ENCODE results near the gene MPDU1.

The MPDU1 gene

DNA sequence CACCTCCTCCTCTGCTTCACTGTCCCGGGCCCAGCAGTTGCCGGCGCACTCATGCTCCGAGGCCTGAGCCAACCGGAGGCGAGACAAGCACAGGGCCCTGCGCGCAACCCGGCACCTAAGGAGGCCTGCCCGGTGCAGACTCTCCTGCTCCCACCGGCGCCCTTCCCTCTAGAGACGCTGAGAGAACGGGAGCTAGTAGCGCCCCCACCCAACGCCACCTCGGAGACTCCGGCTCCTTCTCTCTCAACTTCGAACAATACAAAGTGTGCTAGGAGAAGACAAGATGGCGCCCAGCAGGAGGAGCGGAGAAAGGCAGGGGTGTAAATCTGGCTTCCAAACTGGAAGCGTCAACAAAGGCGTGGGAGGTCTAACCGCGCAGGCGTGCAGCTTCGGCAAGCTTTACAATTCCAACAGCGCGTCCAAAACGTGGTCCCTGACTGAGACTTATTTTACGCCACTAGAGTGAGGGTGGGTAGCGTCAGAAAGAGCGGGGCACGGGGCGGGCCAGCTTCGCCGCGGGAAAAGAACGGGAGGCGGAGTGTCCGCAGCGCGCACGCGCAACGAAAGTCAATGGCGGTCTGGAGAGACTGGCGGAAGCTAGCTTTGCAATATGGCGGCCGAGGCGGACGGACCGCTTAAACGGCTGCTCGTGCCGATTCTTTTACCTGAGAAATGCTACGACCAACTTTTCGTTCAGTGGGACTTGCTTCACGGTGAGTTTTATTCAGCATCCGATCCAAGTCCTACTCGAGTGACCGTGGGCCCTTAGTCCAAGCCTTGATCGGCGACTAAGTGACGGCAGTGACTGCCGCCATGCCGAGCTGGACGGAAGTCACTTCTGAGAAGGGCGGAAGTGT lies at the start of gene MPDU1:
Gene MPDU1, plus strand, starts transcription at position 600 of the 857 bp plus-strand sequence. Its CDS starts 11 bp downstream, at position 611.
- DNase-seq = peak; percentile 66 to 100 (median 95)

DNA sequence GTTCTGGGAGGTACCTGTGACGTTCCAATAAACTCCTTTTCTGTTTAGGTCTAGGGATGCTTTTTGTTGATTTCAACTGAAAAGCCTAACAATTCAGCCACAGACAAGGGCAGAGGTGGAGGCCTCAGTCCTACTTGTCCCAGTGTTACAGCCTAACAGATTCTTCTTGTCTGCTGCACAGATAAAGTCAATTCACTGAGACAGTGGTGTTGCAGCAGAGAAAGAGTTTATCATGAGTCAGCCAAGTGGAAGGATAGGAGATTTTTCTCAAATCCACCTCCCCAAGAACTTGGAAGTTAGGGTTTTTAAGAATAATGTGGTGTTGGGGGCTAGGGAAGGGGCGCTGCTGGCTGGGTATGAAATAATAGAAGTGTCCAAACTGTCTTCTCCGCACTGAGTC lies 45.6 kb upstream of the MPDU1 start:
- no peak for DNase-seq

DNA sequence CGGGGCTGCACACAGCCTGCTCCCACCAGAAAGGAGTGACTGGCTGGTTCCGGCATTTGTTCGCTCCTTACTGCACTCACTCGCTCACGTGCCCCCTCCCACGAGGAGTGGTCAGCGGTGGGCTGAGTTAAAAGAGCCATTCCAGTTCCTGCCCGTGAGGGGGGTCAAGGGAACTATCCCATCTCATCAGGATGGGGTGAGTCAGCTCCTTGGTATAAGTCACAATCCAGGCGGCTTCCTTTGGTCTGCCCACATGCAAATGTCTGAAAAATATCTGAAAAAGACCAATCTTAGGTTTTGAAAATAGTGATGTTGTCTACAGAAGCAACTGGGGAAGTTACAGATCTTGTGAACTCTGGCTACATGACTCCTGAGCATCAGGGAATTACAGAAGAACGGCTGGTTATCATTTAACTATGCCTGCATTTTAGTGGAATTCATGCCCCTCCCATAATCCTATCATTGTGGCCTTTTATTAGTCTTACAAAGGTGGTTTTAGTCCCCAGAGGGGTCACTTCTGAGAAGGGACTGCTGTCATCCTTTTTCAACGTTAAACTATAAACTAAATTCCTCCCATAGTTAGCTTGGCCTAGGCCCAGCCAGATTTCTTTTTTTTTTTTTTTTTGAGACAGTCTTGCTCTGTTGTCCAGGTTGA lies 44.6 kb upstream of the MPDU1 start:
- DNase-seq = no peak

DNA sequence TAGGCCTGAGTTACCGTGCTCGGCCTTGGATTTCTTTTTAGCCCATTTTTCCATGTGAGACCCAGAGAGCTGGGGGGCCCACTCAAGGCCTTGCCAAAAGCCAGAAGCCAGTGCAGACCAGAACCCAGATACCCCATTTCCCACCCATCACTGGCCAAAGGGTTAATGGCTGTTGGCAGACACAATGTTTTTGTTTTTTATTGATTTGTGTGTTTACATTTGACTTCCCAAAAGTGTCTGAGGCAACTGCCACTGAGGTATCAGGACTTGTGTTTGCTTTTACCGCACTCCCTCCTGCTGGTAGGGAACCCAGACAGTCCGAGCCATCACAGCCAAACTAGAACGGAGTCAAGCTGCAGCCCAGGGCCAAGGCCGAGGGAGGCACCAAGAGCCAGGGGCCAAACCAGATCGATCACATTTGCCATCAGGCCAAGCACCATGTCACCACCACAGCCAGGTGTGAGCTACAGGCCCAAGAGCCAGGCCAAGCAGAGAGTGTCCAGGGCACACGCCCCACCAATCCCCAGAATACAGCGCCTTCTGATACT lies 42.5 kb upstream of the MPDU1 start:
- DNase-seq = no peak

DNA sequence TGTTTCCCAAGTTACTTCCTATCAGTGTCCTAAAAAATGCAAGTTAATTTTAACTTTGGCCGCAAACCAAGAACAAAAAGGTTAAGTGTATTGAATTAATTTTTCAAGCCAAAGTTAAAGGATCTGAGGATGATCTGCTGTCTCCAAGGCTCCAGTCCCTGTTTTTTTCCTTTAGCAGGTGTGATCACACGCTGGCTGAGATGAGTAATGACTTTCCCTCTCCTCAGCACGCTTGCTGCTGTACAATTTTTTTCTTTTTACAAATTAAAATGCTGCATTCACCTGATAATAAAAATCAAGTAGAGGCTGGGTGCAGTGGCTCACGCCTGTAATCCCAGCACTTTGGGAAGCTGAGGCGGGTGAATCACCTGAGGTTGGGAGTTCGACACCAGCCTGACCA lies 38.7 kb upstream of the MPDU1 start:
- DNase-seq = peak in 9 of 56 donors; percentile 0 to 38 (median 16)

DNA sequence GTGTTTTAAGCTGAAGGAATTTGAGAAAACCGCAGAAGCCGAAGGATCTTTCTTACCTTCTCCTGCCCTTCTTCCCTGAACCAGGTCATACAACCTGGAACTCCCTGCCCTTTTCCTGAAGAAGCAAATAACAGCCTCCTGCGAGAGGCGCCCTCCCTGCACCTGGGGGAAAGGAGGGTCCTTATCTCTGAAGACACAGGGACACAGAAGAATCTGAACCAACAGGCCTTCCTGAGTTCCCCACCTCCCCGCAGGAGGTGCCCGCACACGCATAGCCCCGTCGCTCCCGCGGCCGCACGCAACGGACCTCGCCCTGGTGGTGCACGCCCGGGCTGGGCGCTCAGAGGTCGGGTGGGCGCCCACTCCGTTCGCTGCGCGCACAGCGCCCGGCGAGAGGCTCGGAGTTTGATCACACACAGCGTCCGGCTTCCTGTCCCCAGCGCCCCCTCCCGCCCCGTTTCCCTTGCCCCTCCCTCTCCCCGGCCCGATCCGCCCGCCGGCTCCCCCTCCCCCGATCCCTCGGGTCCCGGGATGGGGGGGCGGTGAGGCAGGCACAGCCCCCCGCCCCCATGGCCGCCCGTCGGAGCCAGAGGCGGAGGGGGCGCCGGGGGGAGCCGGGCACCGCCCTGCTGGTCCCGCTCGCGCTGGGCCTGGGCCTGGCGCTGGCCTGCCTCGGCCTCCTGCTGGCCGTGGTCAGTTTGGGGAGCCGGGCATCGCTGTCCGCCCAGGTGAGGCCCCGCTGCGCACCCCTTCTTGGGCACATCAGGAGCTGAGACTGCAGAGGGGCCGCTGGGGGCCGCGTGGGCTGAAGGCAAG lies 34.9 kb upstream of the MPDU1 start, which contains the start of gene TNFSF12:
Gene TNFSF12, plus strand, starts transcription at position 474 of the 816 bp plus-strand sequence. Its CDS starts 96 bp downstream, at position 570.
- DNase-seq = peak in 33 of 56 donors; percentile 16 to 72 (median 41)

DNA sequence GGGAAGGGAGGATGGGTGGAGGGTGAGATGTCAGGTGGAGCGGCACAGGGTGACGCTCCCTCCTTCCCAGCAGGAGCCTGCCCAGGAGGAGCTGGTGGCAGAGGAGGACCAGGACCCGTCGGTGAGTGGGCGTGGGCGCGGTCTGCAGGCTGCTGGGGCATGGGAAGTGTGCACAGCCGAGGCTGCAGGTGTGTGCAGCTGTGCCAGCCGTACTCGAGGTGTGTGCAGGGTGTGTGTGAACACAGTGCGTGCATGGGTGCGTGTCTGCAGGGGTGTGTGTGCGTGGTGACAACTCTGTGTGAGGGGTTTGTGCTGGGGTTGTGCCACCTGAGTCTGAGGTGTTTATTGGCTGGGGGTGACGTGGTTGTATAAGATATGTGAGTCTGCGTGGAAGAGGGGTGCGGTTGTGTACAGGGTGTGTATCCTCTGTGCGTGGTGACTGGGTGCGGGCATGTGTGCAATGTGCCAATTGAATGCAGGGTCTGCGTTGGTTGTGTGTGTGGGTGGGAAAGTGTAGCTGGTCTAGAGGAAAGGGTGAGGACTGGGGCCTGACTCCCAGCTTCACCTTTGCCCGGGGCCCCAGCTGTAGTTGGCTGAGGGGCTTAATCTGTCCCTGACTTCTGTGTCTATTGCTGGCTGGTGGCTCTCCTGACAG lies 34.1 kb upstream of the MPDU1 start:
- DNase-seq = peak in 37 of 56 donors; percentile 24 to 84 (median 58)

DNA sequence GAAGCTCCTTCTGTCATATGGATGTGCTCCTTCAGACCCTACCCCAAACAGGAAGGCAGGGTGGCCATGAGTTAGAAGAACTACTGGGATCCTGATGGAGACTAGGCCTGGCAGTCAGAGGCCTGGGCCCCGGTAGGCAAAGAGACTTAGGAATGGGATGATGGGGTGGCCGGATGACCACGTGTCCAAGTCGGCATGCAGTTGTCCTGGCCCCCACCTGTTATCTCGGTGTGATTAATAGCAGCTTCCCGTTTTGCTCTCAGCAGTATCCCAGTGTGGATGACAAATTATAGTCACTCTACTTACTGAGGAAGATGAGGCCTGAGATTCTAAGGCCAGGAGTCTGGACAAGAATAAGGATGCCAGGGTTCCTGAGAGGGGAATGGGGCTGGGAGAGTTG lies 33.3 kb upstream of the MPDU1 start:
- DNase-seq = no peak

DNA sequence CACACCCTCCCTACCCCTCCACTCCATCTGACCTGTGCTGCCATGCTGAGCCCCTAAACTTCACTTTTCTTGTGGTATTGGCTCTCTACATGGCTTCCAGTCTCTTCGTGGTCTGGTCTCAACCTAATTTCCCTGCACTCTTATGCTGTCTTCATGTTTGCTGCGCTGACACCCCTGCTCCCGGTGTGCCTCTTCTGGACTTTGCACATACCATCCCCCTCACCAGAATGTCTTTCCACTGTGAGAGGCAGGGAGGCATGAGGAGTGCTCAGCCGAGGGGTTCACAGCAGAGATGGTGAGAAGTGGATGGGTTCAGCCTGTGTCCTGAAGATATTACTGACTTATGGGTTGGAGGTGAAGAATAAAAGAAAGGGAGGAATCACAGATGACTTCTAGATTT lies 32.3 kb upstream of the MPDU1 start:
- no peak for DNase-seq

DNA sequence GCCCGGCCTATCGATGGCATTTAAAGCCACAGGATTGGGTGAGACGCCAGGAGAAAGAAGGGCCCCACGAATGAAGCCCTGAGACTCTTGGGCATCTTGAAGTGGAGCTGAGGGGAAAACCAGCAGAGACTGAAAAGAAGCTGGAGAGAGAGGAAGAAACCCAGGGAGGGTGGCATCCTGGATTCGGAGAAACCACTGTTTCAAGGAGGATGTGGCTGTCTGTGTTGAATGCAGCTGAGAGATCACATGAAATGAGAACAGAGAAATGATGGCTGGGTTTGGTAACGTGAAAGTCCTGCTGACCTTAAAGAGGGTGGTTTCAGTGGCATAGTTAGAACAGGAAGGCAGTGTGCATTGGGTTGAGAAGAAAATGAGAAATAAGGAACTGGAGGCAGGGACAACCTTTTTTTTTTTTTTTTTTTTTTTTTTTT lies 31.0 kb upstream of the MPDU1 start:
- DNase-seq = no peak

DNA sequence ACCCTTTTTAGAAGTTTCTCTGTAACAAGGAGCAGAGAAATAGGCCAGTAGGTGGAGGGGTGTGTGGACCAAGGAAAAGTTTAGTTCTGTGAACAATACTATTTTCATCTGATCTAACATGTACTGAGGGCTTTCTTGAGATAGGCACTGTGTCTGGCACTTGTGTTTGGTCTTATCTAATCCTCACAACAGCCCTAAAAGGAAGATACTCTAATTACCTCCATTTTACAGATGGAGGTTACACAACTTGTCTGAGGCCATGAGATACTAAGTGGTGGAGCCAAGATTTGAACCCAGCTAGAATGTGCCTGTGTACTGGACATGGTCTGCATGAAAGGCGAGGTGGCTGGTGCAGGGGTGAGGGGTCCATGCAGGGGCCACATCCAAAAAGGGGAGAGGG lies 30.3 kb upstream of the MPDU1 start:
- no peak for DNase-seq

DNA sequence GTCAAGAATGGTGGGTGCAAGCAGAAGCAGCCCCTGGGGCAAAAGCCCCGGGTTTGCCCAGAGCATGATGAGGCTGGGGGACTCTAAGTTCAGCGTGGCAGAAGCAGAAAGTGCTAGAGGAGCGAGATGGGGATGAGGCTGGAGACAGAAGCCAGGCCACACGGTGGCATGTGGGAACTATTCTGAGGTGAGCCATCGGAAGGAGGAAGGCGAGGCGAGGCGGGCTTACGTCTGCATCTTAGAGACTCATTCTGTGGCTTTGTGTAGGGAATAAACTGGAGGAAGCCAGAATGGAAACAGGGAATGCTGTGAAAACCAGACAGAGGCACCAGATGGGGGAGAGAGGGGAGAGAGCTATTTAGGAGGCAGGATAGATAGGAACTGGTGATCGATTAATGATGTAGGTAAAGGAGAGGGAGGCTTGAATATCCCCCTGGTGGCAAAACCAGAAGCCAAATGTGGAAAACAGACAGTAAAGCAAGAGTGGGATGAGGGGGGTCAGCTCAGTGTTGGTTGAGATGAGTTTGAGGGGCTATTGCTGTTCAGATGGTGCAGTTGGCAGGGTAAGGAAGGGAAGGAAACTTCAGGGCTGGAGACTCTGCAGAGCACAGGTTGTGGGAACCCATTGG lies 28.2 kb upstream of the MPDU1 start:
- no peak for DNase-seq

DNA sequence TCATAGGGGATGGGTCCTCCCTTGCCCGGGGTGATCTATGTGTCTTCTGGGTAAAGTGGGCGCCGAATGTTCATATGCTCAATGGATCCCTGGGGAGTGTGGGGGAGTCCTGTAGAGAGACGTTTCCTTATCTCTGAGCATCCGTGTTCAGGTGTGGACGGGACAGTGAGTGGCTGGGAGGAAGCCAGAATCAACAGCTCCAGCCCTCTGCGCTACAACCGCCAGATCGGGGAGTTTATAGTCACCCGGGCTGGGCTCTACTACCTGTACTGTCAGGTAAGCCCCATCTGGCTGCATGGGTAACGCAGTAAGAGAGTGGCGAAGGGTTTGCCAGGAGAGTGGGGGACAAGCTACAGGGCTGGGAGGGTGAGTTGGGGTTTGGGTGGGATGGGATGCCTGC lies 27.0 kb upstream of the MPDU1 start:
- no peak for DNase-seq

DNA sequence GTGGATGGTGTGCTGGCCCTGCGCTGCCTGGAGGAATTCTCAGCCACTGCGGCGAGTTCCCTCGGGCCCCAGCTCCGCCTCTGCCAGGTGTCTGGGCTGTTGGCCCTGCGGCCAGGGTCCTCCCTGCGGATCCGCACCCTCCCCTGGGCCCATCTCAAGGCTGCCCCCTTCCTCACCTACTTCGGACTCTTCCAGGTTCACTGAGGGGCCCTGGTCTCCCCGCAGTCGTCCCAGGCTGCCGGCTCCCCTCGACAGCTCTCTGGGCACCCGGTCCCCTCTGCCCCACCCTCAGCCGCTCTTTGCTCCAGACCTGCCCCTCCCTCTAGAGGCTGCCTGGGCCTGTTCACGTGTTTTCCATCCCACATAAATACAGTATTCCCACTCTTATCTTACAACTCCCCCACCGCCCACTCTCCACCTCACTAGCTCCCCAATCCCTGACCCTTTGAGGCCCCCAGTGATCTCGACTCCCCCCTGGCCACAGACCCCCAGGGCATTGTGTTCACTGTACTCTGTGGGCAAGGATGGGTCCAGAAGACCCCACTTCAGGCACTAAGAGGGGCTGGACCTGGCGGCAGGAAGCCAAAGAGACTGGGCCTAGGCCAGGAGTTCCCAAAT lies 26.4 kb upstream of the MPDU1 start:
- DNase-seq = no peak

DNA sequence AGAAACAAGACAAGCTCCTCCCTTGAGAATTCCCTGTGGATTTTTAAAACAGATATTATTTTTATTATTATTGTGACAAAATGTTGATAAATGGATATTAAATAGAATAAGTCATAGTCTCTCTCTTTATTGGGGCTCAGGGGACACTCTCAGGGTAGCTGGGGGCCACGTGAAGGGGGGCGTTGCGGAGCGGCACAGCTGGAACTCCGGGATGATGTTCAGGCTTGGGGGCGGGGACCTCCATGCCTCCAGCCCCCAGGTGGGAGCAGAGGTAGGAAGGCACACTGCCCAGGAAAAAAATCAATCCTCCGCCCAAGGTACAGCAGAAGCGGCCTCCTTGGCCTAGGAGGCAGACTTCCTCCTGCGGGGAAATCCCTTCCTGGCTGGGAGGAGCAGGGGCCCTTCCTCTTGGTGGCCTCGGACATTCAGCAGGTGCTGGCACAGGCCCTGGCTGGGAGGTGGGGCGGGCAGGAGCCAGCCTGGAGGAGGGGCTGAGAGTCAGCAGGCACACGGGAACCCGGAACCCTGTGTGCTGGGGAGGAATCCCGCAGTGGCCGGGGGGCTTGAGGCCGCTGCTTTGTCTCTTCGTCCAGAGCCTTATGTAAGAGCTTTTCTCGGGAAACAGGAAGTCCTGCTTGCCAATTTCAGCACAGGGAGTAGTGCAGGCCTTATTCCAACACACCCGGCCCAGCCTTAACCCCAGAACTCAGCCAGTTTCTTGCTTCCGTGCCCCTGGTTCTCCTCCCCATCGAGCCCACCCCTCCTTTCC lies 25.7 kb upstream of the MPDU1 start:
- DNase-seq = peak in 49 of 56 donors; percentile 38 to 85 (median 65)

DNA sequence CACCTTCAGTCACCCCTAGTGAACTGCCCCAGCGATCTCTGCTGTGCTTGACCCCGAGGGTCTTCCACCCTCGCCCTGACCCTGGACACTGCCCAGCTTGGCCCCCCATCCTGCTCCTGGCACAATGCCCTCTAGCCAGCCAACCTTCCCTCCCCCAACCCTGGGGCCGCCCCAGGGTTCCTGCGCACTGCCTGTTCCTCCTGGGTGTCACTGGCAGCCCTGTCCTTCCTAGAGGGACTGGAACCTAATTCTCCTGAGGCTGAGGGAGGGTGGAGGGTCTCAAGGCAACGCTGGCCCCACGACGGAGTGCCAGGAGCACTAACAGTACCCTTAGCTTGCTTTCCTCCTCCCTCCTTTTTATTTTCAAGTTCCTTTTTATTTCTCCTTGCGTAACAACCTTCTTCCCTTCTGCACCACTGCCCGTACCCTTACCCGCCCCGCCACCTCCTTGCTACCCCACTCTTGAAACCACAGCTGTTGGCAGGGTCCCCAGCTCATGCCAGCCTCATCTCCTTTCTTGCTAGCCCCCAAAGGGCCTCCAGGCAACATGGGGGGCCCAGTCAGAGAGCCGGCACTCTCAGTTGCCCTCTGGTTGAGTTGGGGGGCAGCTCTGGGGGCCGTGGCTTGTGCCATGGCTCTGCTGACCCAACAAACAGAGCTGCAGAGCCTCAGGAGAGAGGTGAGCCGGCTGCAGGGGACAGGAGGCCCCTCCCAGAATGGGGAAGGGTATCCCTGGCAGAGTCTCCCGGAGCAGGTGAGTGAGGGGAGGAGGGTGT lies 24.9 kb upstream of the MPDU1 start, which contains the start of gene TNFSF13:
Gene TNFSF13, plus strand, starts transcription at position 207 of the 776 bp plus-strand sequence. Its CDS starts 290 bp downstream, at position 497.
- peak in 20 of 56 donors; percentile 37 to 78 (median 60) for DNase-seq

DNA sequence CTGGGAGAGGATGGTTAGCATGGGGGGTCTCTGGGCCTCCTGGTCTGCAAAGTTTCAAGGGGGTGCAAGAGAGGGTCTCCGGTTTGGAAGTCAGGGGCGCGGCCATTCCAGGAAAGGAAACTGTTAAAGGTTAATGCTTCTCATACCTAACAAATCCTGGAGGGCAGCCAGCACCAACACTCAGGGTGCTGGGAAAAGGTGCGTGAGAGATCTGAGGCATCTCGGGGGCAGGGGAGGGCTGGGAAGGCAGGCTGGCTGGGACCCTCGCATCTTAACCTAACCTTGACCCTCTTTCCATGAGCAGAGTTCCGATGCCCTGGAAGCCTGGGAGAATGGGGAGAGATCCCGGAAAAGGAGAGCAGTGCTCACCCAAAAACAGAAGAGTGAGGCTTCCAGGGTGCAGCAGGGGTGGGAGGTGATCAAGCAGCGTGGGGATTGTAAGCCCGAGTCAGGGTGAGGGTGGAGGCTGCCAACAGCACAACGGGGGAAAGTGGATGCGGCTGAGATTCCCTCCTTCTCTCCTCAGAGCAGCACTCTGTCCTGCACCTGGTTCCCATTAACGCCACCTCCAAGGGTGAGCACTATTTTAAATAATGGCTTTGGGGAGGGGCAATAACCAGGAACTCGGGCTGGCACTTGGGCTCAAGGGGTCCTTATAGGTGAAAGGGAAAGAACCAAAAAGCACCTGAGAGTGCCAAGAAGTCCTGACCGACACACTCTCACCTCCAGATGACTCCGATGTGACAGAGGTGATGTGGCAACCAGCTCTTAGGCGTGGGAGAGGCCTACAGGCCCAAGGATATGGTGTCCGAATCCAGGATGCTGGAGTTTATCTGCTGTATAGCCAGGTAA lies 24.1 kb upstream of the MPDU1 start:
- peak in 9 of 56 donors; percentile 22 to 49 (median 30) for DNase-seq

Measured in nucleus accumbens (tissue), 56 donors.